Left lobe of liver (tissue), 2 donors: Measurements from ENCODE around the gene TBC1D5. TPM values are rescaled to one million over a fixed set of nuclear protein-coding genes. Genes with fewer than 3 reads are reported as not detected.
A peak's percentile ranks its signal among the peaks of the same experiment; 100 is the strongest.
"Not testable (repeated sequence)": the region's sequence is repeated elsewhere in the genome, so short reads cannot be mapped to it uniquely, and the experiment has no call there.

Experiments used
- ATAC-seq: fragments of 200-7000 bp; cut with Tn5 transposase; one replicate; pipeline ENCODE4 v1.9.1; 2020; ENCODE audit warnings: mild to moderate bottlenecking, moderate library complexity
- DNase-seq: peaks from one replicate; pipeline ENCODE4 v3.0.0-alpha.2; 2020; ENCODE audit warnings: low spot score
- total RNA-seq: library from RNA; stranded (reverse); gene quantifications from one replicate; pipeline ENCODE4 v1.2.1, GENCODE V29; 2021
- donor health status: DM: no; HTN: no; CAD: no; lungs with moderate emphysema.
- donor health status: DM: no; HTN: yes; CAD: no.

Gene TBC1D5
- total RNA-seq, 1 donor from 2014 or later = 21.8 TPM

GRCh38 chr3:17430582-17430981 lies 311.8 kb downstream of the TBC1D5 start:
- no peak for ATAC-seq
- DNase-seq = no peak

GRCh38 chr3:17423786-17424536 lies 318.5 kb downstream of the TBC1D5 start:
- ATAC-seq (no peak), DNase-seq (no peak)

GRCh38 chr3:17422636-17423035 lies 319.8 kb downstream of the TBC1D5 start:
- DNase-seq (no peak), ATAC-seq (no peak)

GRCh38 chr3:17420668-17421067 lies 321.8 kb downstream of the TBC1D5 start:
- ATAC-seq (peak; percentile 84), DNase-seq (no peak)

- ATAC-seq (peak; percentile 96), DNase-seq (no peak)
Observed at GRCh38 chr3:17412950-17413530, 329.4 kb downstream of the TBC1D5 start.

- no peak for ATAC-seq
Observed at GRCh38 chr3:17411157-17411877, 331.1 kb downstream of the TBC1D5 start.

GRCh38 chr3:17407576-17407975 lies 334.9 kb downstream of the TBC1D5 start:
- ATAC-seq (no peak), DNase-seq (no peak)

More at GRCh38 chr3:17411157-17411877, 331.1 kb downstream of the TBC1D5 start:
- DNase-seq = no peak

- ATAC-seq (no peak), DNase-seq (no peak)
Observed at GRCh38 chr3:17404548-17404947, 337.9 kb downstream of the TBC1D5 start.

GRCh38 chr3:17402442-17402841 lies 340.0 kb downstream of the TBC1D5 start:
- DNase-seq = no peak
- ATAC-seq = no peak

GRCh38 chr3:17401912-17402311 lies 340.5 kb downstream of the TBC1D5 start:
- no peak for DNase-seq
- ATAC-seq = no peak

GRCh38 chr3:17399586-17399985 lies 342.8 kb downstream of the TBC1D5 start:
- ATAC-seq = no peak

GRCh38 chr3:17398959-17399551 lies 343.4 kb downstream of the TBC1D5 start:
- ATAC-seq = no peak

More at GRCh38 chr3:17399586-17399985, 342.8 kb downstream of the TBC1D5 start:
- DNase-seq = no peak

GRCh38 chr3:17396036-17396435 lies 346.4 kb downstream of the TBC1D5 start:
- ATAC-seq (no peak), DNase-seq (no peak)

More at GRCh38 chr3:17398959-17399551, 343.4 kb downstream of the TBC1D5 start:
- no peak for DNase-seq

- DNase-seq (no peak), ATAC-seq (no peak)
Observed at GRCh38 chr3:17394541-17395155, 347.8 kb downstream of the TBC1D5 start.

GRCh38 chr3:17392516-17392915 lies 349.9 kb downstream of the TBC1D5 start:
- ATAC-seq, DNase-seq: not testable (repeated sequence)

GRCh38 chr3:17390785-17391184 lies 351.6 kb downstream of the TBC1D5 start:
- ATAC-seq (no peak), DNase-seq (no peak)

GRCh38 chr3:17387108-17387507 lies 355.3 kb downstream of the TBC1D5 start:
- ATAC-seq (peak; percentile 89), DNase-seq (no peak)

GRCh38 chr3:17386432-17386831 lies 356.0 kb downstream of the TBC1D5 start:
- ATAC-seq = peak; percentile 36

GRCh38 chr3:17384567-17385296 lies 357.7 kb downstream of the TBC1D5 start:
- ATAC-seq (peak; percentile 69), DNase-seq (no peak)

More at GRCh38 chr3:17386432-17386831, 356.0 kb downstream of the TBC1D5 start:
- no peak for DNase-seq

GRCh38 chr3:17373304-17373703 lies 369.1 kb downstream of the TBC1D5 start:
- ATAC-seq (no peak), DNase-seq (no peak)
